Activated CD8-positive, alpha-beta memory T cell treated with anti-CD3 and anti-CD28 coated beads, Interleukin-2, amount 50 U/mL, for 24 hours (primary cell): ENCODE results near the gene NPHP4.
"Not testable (repeated sequence)": the region's sequence is repeated elsewhere in the genome, so short reads cannot be mapped to it uniquely, and the experiment has no call there.

Experiments used
- DNase-seq: peaks from one replicate; pipeline ENCODE4 v3.0.0-alpha.2; 2020; ENCODE audit errors: extremely low read depth

NPHP4 gene

DNA sequence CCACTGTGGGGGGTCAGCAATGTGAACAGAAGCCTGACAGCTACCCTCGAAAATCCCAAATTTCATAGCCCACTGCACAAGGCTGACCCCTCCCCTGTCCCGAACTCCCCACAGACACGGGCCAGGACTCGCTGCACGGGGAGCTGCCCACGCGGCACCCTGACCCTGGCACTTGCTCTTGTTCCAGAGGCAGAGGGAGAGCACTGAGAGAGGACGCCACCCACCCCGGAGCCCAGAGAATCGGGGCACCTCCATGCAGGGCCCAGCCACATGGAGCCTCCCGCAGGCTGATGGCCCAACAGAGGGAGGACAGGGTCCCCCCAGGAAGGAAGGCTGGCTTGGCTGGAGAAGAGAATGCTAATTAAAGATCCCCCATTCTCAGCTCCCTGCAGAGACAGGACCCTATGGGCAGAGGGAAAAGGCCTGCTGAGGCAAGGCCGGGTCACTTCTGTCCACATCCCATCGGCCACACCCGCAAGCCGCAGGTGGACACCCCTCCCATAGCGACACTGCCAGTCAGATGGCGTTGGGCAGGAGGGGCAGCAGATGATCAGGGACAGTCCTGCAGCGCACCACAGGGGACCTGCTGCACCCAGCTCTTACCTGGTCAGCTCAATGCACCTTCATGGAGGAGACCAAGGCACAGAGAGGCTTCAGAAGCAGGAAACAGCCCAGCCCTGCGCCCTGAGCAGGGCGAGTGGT is 136.9 kb downstream of the NPHP4 start:
- no peak for DNase-seq

DNA sequence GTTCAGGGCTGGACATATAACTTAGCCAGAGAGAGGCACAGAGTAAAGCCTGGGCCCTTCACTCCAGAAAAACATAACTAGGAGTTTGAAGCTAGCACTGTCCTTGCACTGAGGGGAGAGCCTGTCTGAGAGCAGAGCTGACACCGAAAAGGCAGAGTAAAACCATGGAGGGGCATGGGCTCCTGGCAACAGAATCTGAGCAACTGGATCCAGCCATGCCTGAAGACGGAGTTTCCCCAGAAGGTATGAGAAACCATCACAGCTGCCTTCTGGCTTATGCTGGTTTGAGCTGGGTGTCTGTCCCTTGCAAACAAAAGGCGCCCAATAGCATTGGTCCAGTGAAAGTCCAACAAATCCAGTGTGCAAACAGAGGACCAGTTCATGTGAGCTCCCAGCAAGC is 137.5 kb downstream of the NPHP4 start:
- no peak for DNase-seq

DNA sequence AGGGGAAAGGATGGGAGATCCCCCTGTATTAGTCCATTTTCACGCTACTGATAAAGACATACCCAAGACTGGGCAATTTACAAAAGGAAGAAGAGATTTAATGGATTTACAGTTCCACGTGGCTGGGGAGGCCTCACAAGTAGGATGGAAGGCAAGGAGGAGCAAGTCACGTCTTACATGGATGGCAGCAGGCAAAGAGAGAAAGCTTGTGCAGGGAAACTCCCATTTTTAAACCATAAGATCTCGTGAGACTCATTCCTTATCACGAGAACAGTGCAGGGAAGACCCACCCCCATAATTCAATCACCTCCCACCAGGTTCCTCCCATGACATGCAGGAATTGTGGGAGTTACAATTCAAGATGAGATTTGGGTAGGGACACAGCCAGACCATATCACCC is 138.4 kb downstream of the NPHP4 start:
- not testable (repeated sequence) for DNase-seq

DNA sequence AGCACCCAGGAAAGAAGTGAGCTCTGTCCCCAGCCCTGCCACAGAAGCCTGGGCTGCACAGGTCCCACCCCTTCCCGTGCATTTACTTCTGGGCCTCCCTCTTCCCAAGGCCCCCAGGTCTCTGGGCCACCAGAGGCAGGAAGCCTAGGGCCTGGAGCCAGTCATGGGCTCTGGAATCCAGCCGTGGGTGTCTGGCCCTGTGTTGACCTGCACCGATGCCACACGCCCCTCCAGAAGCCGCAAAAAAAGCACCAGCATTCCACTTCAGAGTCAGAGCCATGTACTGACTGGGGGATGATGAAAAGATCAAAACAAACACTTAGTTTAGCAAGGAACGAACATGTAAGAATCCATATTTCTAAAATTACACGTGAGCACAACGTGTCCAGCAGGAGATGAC is 141.7 kb downstream of the NPHP4 start:
- DNase-seq = no peak

DNA sequence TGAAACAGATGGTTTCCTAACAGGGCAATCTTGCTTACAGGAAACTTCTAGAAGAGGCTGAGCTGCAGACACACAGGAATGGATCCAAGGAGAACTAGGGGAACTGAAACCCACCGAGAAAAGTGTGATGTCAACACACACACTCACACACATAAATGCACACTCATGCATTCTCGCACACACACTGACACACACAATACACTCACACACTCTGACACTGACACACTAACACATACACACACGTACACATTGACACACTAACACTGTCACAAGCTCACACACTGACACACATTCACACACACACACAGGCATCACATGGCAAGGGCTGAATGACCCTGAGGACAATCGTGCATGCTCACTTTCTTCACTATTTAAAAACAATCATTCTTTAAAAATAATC is 142.7 kb downstream of the NPHP4 start:
- no peak for DNase-seq

DNA sequence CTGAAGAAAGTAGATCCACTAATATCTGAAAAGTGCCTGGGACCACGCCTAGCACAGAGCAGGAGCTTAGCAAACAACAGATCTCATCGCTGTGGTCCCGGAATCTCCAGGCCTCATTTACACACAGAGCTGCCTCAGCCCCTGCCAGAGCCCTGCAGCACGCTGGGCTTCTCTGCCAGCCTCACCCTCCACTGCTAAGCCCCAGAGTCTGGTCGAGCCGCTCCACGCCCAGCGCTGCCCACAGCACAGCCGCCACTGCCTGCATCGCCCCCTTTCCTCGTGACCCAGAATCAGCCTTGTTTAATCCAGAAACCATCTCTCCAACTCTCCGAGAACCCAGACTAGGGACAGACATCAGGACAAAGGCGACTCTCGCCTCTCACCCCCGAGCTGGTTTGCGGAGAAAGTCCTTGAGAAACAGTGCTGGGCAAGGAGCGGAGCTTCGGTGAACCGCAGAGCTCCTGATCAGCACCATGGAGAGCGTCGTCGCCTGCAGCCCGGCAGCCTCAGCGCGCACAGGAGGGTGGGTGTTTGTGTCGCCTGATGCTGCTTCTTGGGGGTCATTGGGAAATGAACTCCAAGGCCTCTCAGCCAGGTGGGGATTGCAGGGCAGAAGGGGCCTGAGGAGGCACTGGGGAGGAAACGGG is 145.1 kb downstream of the NPHP4 start:
- no peak for DNase-seq

DNA sequence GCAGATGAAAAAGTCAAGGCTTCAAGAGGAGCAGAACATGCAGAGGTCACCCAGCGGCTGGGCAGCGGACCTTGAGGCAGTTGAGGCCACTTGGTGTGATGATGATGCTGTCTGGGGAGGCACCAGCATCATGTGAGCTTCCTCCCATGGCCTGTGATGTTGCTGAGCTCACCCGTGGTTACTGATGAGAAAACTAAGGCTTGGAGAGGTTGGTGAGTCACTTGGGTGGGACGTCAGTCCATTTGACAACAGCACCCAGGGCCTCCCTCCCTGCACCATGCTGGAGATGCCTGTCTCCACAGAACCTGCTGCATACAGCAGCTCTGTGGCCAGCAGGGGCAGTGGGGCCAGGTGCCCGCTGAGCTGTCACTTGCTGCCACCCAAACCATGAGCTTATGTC is 146.8 kb downstream of the NPHP4 start:
- DNase-seq = no peak

DNA sequence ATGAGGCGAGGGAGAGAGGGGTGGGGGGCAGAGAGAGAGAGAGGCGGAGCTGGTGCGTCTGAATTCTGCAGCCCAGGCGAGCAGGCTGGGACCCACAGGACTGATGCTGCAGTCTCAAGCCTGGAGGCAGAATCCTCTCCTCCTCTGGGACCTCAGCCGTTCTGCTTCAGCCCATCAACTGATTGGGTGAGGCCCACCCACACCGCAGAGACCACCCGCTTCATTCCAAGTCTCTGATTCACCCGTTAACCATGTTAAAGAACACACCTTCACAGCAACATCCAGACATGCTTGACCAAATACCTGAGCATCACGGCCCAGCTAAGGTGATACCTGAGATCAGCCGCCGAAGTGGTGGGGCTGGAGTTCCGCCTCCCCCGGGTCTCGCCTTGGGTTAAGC is 147.8 kb downstream of the NPHP4 start:
- no peak for DNase-seq

DNA sequence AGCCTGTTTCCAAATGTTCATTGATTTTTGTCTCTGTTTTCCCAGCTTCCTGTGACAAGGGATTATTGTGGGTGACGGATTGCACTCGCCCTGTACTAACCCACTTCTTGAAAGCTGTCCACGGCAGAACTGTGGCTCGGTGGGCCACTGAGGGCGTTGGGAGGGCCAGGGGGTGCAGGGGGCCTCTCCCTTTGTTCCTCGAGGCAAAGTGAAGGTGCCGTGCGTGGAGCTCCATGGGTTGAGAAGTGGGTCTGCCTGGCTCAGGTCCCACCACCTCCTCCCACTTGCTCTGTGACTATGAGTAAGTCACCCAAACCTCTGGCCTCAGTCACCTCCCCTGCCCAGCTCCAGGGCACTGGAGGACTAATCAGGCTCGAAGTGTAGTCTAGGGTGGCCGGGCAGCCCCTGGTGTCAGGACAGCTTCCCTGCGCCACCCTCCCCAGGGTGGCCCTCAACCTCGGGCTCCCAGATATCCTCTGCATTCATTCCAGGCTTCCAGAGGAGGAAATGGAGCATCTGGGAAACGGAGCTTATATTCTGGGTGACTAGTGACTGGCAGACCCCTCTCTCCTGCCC is 148.6 kb downstream of the NPHP4 start:
- DNase-seq = no peak

DNA sequence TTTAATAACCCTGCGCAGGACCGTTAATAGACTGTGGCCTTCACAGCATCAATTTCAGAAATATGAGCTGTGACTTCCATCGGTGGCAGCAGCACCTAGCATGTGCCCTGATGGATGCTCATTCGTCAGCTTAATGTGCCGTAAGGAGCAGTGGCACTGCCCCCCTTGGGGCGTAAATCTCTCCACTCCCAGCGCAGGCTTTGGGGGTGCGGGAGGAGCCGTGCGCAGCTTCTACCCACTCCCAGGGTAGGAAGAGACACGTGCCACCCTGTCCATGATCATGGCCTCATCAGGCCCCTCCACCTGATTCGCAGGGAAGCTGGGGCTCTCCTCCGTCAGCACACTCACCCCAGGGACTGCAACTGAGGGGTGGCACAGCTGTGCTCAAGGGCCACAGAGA is 149.5 kb downstream of the NPHP4 start:
- no peak for DNase-seq

DNA sequence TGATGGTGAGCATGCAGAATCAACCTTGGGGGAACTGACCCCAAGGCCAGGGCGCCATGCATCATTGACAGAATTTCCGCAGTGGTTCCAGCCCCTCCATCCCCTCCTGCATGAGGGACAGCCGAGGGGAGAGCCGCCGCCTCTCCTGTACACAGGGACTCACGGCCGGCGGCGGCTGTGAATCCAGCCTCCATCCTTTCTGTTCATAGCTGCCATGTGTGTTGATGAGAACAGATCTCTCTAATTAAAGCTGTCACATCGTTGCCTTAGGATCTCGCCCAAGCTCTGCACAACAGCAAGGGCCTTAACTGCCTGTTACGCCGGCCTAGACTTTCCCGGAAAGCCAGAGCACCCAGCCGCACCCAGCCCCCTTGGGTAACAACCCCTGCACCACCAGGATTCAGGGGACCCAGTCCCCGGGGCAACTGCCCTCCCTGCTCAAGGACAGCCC is 151.6 kb downstream of the NPHP4 start:
- no peak for DNase-seq

DNA sequence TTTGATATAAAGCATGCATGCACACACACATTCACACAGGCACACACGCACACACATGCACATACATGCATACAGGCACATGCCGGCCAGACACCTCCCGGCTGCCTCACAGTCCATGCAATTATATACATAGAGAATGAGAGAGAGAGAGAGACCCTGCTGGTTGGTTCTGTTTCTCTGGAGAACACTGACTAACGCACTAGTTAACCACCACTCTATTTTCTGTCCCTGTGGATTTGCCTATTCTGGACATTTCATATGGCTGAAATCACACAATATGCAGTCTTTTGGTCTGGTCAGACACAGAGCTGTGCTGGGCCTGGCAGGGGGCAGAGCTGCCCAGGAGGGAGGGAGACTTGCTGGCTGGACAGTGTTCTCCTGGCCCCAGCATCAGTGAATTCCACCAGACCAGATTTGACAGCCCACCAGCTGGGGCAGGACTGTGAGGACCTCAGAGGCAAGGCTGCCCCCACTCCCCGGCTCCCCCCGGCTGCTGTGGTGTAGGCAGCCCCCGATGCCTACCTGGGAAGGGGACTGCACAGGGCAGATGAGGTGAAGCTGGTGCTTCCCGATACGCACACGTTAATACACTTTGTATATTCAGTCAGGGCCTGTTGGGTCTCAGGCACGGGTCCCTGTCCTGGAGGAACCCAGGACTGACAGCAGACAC is 152.2 kb downstream of the NPHP4 start:
- no peak for DNase-seq

DNA sequence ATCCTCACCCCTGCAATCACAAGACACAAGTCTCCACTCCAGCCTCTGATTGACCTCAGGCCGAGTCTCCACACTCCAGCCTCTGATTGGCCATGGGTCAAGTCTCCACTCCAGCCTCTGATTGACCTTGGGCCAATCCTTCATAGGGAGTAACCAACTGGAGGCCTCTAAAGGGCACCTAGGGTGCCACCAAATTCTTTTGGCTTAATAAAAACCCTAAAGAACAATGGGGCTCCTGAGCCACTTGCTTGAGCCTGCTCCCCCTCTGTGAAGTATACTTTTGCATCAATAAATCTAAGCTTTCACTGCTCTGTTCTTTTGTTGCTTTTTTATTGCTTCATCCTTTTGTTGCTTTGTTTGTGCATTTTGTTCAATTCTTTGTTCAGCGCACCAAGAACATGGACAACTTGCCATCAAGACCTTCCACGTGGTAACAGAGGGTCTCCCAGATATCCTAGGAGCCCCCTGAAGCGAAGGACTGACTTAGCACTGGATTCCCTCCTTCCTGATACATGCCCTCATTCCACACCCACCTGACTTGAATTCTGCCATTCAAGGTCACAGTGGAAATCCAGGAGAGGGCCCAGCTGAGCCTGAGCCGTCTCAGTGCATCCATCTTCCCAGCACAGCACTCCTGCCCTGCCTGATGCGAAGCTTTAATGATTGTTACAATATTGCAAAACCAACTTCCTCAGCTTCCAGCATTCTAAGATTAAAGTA is 152.9 kb downstream of the NPHP4 start:
- DNase-seq = no peak

DNA sequence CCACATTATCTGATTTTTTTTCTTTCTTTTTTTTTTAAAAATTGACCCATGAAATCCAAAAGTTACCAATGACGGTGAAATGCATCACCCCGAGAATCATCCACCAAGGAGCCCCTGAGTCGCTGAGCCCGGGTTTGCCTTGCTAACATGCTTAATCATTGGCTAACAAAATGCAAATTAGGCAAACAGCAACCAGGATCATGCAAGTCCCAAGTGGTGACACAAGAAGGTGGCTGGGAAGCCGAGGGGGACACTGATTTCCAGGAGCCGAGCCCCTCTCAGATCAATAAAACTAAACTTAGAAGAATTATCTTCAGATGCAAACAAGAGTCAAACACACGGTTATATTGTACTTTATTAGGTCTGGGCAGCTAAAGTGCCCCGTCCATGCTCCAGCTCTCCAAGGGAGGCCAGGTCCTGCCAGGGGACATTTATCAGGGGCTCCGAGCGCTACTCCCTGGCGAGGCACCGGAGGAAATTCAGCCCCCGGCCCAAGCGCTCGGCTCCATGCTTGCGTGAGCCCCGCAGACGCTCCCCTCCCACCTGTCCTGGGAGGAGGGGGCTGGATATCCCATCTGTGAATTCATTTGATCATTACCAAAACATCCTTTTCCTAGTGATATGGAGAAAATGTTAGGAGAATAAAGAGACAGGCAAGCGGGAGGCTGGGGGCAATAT is 154.1 kb downstream of the NPHP4 start:
- no peak for DNase-seq

DNA sequence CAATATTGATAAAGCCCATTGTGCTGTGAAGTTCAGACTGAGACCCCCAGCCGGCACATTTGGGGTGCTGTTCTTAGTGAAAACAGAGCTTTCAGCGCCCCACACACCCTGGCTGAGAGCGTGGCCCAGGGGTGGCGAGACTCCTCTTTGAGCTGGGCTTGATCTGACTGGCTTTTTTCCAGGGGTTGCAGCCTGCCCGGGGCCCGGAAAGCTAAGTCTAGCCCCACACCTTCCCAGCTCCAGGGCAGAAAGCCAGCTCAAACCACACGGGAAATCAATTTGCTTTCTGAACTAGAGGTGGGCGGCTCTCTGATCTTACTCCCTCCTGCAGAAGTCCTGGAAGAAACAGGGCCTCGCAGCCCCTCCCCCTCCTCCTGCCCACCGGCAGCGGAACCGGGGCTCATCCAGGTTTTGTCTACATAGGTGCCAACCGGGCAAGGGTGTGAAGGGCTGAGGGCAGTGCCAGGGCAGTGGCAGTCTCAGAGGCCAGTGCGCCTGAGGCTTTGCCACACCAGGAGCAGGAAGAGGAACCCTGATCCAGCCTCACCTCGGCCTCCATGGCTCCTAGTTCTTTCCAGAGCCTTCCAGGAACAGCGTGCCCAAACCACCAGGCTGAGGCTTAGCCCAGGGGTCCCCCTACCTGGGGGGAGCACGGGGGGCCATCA is 155.3 kb downstream of the NPHP4 start:
- DNase-seq = no peak

DNA sequence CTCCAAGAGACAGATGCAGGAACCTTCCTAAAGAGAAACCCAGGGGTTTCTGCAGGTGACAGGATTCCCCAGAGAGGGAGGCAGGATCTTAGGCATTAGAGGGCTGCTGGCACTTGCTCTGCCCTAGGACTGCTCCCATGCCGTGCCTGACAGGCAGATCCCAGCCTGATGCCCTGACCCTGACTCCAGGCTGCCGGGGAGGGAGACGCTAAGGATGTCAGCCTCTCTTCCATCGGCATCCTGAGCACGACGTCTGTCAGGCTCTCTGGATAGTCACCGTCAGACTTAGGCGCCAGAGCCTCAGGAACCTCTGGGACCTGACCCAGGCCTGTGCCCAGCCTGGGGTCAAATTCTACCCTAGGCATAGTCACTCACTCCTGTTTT is 157.1 kb downstream of the NPHP4 start:
- no peak for DNase-seq

DNA sequence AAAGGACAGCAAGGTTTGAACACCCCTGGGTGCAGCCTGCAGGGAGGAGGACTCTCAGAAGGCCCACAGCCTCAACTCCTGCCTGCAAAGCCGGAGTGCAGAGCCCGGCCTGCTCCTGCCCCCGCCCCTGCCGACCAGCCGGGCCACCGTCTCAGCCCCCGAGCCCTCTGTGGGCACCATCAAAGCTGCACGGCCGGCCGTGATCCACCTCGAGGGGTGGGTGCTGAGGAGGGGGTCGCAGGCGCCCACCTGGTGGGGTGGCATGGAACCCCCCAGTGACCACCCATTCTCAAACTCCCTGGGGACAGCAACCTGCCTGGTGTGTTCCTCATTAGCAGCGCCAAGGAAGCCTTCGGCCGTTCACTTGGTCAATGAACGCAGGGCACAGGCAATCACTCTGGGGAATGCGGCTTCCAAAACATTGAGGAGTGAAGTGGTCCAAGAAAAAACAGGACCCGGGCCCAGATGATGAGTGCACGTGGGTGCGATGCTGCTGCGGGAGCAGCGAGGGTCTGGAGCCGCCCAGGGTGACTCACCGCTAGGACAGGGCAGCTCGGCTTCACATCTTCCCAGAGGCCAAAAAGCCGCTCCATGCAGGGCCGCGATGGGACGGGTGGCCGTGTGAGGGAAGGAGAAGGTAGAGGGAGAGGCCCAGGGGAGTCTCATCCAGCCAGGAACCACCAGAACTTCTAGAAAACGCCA is 157.6 kb downstream of the NPHP4 start:
- no peak for DNase-seq

DNA sequence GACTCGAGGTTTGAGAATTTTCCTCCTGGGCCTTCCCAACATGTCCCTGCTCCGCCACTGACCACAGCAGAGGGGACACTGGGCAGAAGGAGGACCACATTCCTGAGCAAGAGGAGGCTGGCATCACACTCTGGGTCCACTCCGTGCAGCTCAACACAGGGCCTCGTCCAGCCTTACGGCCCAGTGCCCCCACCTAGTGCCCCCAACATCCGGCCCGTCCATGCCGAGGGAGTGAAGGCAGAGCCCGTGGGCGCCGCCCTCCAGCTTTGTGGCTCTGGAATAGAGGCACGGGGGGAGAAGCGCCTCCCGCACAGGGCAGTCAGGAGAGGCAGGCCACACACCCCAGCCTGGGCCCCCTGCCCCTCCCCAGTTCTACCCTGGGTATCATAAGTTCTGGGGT is 158.3 kb downstream of the NPHP4 start:
- DNase-seq = no peak

DNA sequence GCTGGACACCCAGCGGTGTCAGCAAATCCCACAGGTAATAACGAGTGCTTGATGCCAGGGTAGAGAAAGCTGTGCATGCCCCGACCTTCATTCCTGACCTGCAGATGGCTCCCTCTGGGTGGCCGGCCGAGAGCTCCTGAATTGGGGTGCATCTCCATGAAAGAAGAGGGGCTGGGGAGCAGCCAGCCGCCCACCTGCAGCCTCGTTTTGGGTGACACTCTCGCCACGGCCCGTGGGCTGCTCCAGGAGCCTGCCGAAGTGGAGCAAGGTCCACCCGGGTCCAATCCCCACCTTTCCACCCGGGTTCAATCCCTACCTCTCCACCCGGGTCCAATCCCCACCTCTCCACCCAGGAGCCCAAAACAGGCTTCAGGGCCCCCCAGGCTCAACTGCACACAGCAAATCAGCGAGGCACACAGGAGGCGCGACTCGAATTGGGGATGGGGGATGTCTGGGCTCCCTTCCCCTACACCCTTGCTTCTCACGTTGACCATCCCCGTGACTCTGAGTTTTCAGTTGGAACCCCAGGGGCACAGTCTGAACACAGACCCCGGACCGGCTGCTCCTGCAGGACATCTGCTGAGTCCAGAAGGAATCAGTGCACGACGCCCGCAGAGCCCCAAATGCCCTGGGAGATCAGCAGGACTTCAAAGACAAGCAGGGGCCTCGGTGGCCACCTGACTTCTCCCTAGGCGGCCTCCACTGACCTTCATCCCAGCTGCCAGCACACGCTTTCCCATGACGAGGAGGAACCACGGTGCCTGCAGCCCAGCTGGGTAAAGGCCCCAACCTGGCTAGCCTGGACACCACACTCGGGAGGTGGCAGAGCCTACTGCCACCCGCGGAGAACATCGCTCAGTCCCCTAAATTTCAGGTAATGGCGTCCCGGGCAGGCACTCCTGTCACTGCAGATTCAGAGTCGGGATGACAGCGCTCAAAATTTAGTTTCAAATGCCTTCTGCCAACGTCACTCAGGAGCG is 159.0 kb downstream of the NPHP4 start:
- DNase-seq = no peak
